Activated naive CD4-positive, alpha-beta T cell treated with anti-CD3 and anti-CD28 coated beads for 36 hours (primary cell): Measurements from ENCODE around the gene PURA. TPM values are rescaled to one million over a fixed set of nuclear protein-coding genes. Genes with fewer than 3 reads are reported as not detected.

Source experiments
- CTCF ChIA-PET: fragments of 350-600 bp; sonication (Branson Sonifier 250); formaldehyde crosslinking; loops from one replicate; lab custom pipeline; 2021; ENCODE audit warnings: antibody characterized with exemption; lab: Charles Lee
- DNase-seq: peaks from one replicate; pipeline ENCODE4 v3.0.0-alpha.2; 2020
- H3K27ac Mint-ChIP-seq: one replicate; pipeline ENCODE4 v1.8.0; 2021; ENCODE audit warnings: mild to moderate bottlenecking, mixed read lengths
- H3K27me3 Mint-ChIP-seq: one replicate; pipeline ENCODE4 v1.8.0; 2021; ENCODE audit warnings: low read depth, mixed read lengths
- H3K36me3 Mint-ChIP-seq: one replicate; pipeline ENCODE4 v1.8.0; 2021; ENCODE audit warnings: low read depth, mixed read lengths
- H3K4me1 Mint-ChIP-seq: one replicate; pipeline ENCODE4 v1.8.0; 2021; ENCODE audit warnings: low read depth, mixed read lengths
- H3K4me3 Mint-ChIP-seq: one replicate; pipeline ENCODE4 v1.8.0; 2021; ENCODE audit warnings: mild to moderate bottlenecking, moderate library complexity, mixed read lengths
- H3K9me3 Mint-ChIP-seq: one replicate; pipeline ENCODE4 v1.8.0; 2021; ENCODE audit warnings: mixed read lengths
- intact Hi-C: fragments of 100-400 bp; cut with micrococcal nuclease; formaldehyde crosslinking; loops from one replicate; pipeline ENCODE4 v1.15.1; 2023
- total RNA-seq, 2 experiments: library from RNA; stranded (reverse); gene quantifications; one replicate each; pipeline ENCODE4 v1.2.3, GENCODE V29; 2021

The PURA gene
- total RNA-seq, 2 experiments from 2014 or later: 9.0 to 10.3 TPM

- Mint-ChIP-seq H3K9me3 (no peaks in the 10 kb centered on the region), H3K27ac (no peak overlapping the region), H3K4me3 (no peak overlapping the region), H3K27me3 (no peaks in the 10 kb centered on the region), H3K36me3 (no peaks in the 10 kb centered on the region), H3K4me1 (no peaks in the 10 kb centered on the region)
- CTCF ChIA-PET: no interaction called here
- DNase-seq: no peak
- intact Hi-C loops: no loop called here
Observed at GRCh38 chr5:140166911-140167310, 53.0 kb downstream of the PURA start.

- Mint-ChIP-seq H3K4me3 (no peak overlapping the region), H3K9me3 (no peaks in the 10 kb centered on the region), H3K27me3 (no peaks in the 10 kb centered on the region), H3K27ac (no peak overlapping the region), H3K4me1 (no peaks in the 10 kb centered on the region), H3K36me3 (no peaks in the 10 kb centered on the region)
- CTCF ChIA-PET: no interaction called here
- intact Hi-C loops: no loop called here
- DNase-seq: no peak
Observed at GRCh38 chr5:140168371-140168770, 54.5 kb downstream of the PURA start.

GRCh38 chr5:140169410-140169809 is 55.5 kb downstream of the PURA start:
- Mint-ChIP-seq H3K27ac (no peak overlapping the region), H3K9me3 (no peaks in the 10 kb centered on the region), H3K4me1 (peaks cover 6% of the 10 kb centered on the region), H3K27me3 (no peaks in the 10 kb centered on the region), H3K36me3 (no peaks in the 10 kb centered on the region), H3K4me3 (no peak overlapping the region)
- DNase-seq: no peak
- CTCF ChIA-PET: interaction anchor here (0.6 to 1.6 kb wide), 4 partner anchors 13 to 95 kb away, joined by 3 to 7 read pairs (median 4); no protein-coding TSS in a partner anchor
- intact Hi-C loops: no loop called here

GRCh38 chr5:140172483-140172882 is 58.6 kb downstream of the PURA start:
- no peak overlapping the region for H3K4me3 Mint-ChIP-seq
- intact Hi-C loops: no loop called here
- no peak overlapping the region for H3K27ac Mint-ChIP-seq
- no peaks in the 10 kb centered on the region for H3K36me3 Mint-ChIP-seq
- CTCF ChIA-PET: no interaction called here
- H3K4me1 Mint-ChIP-seq: peaks cover 12% of the 10 kb centered on the region
- no peaks in the 10 kb centered on the region for H3K9me3 Mint-ChIP-seq
- DNase-seq: no peak
- H3K27me3 Mint-ChIP-seq: peaks cover 2% of the 10 kb centered on the region

- DNase-seq: no peak
- CTCF ChIA-PET: interaction anchor here (0.6 to 2.0 kb wide), 8 partner anchors 28 to 1595 kb away, joined by 3 to 6 read pairs (median 3); partner anchors contain the start of gene ANKHD1
- H3K4me3 Mint-ChIP-seq: peak overlapping the region; percentile 92
- H3K27me3 Mint-ChIP-seq: peaks cover 2% of the 10 kb centered on the region
- intact Hi-C loops: loop anchor here (2.0 kb wide), 2 partner anchors 129 to 171 kb away; partner anchors contain the start of gene PFDN1
- peaks cover 12% of the 10 kb centered on the region for H3K4me1 Mint-ChIP-seq
- no peaks in the 10 kb centered on the region for H3K9me3 Mint-ChIP-seq
- H3K27ac Mint-ChIP-seq: no peak overlapping the region
- no peaks in the 10 kb centered on the region for H3K36me3 Mint-ChIP-seq
Observed at GRCh38 chr5:140174014-140174413, 60.1 kb downstream of the PURA start.

GRCh38 chr5:140174465-140175366 is 60.8 kb downstream of the PURA start, which contains the start of gene CYSTM1:
TSS of gene CYSTM1 (plus strand) at chr5:140175188. CDS start at chr5:140194466, 19,278 bp downstream.
- H3K27me3 Mint-ChIP-seq: peaks cover 2% of the 10 kb centered on the region
- peaks cover 12% of the 10 kb centered on the region for H3K4me1 Mint-ChIP-seq
- H3K4me3 Mint-ChIP-seq: peak within 1 kb of the TSS; percentile 92
- H3K36me3 Mint-ChIP-seq: no peaks in the 10 kb centered on the region
- peak within 1 kb of the TSS; percentile 66 for H3K27ac Mint-ChIP-seq
- no peaks in the 10 kb centered on the region for H3K9me3 Mint-ChIP-seq
- CTCF ChIA-PET: interaction anchor here (0.6 to 2.0 kb wide), 8 partner anchors 29 to 1596 kb away, joined by 3 to 6 read pairs (median 3); partner anchors contain the start of gene ANKHD1
- intact Hi-C loops: loop anchor here (1.0 to 5.0 kb wide), 7 partner anchors 47 to 490 kb away; partner anchors contain the start of genes ANKHD1, APBB3, PFDN1 and SLC35A4
- DNase-seq: peak; percentile 97

Other genes starting within 250 kb of the PURA start
- gene NRG2, start 70.8 kb upstream of the PURA start, total RNA-seq: not detected
- gene IGIP, start 11.8 kb downstream of the PURA start, total RNA-seq: 1 to 10 TPM; 1.4 to 1.6 TPM
- 10 to 100 TPM; 22.3 to 25.1 TPM for gene CYSTM1, start 61.1 kb downstream of the PURA start, total RNA-seq
- gene PFDN1, start 189.0 kb downstream of the PURA start, total RNA-seq: 10 to 100 TPM; 50.6 to 57.1 TPM
- 1 to 10 TPM; 8.7 to 9.1 TPM for gene HBEGF, start 232.5 kb downstream of the PURA start, total RNA-seq
- under 1 TPM; 0.07 to 0.12 TPM for gene SLC4A9, start 246.1 kb downstream of the PURA start, total RNA-seq